Astrocyte of the cerebellum (primary cell): Measurements from ENCODE around the gene PSMB11.
A peak's percentile ranks its signal among the peaks of the same experiment; 100 is the strongest.

ENCODE experiments used
- DNase-seq: peaks from one replicate; pipeline ENCODE4 v3.0.0-alpha.2; 2011; ENCODE audit warnings: low read depth
- H3K4me3 ChIP-seq: 2 replicates; pipeline ENCODE4 v1.5.1; 2011; ENCODE audit warnings: mild to moderate bottlenecking, low read depth, low read length, moderate library complexity
- CTCF ChIP-seq: IDR thresholded peaks from 2 replicates; pipeline ENCODE4 v1.5.1; 2012; ENCODE audit warnings: low read length, low read depth, moderate library complexity, mild to moderate bottlenecking; ENCODE audit errors: missing control alignments
- in situ Hi-C: cut with HindIII; loops from 2 replicates; pipeline ENCODE4 v1.10.0; 2017; ENCODE audit warnings: low sequenced_read_pairs

Gene PSMB11

GRCh38 chr14:23071244-23071920, 29.4 kb downstream of the PSMB11 start:
- in situ Hi-C loops, result no loop called here
- TF ChIP-seq CTCF, result no peak
- peak; percentile 87 for DNase-seq
- peak overlapping the region; percentile 98 for H3K4me3 ChIP-seq

GRCh38 chr14:23071921-23072539, 30.0 kb downstream of the PSMB11 start:
- no peak for DNase-seq
- in situ Hi-C loops, result no loop called here
- peak overlapping the region; percentile 98 for H3K4me3 ChIP-seq
- TF ChIP-seq CTCF, result no peak

- H3K4me3 ChIP-seq, result no peak overlapping the region
- no peak for TF ChIP-seq CTCF
- no peak for DNase-seq
- in situ Hi-C loops, result no loop called here
Measured at GRCh38 chr14:23074906-23075305, 32.9 kb downstream of the PSMB11 start.

- no peak for DNase-seq
Measured at GRCh38 chr14:23076785-23077408, 34.9 kb downstream of the PSMB11 start.

GRCh38 chr14:23077962-23078361, 36.0 kb downstream of the PSMB11 start:
- in situ Hi-C loops, result no loop called here

More at GRCh38 chr14:23076785-23077408, 34.9 kb downstream of the PSMB11 start:
- in situ Hi-C loops, result no loop called here
- TF ChIP-seq CTCF, result peak; percentile 74
- H3K4me3 ChIP-seq, result no peak overlapping the region

More at GRCh38 chr14:23077962-23078361, 36.0 kb downstream of the PSMB11 start:
- DNase-seq, result no peak
- H3K4me3 ChIP-seq, result no peak overlapping the region
- no peak for TF ChIP-seq CTCF
